Measurements from ENCODE around the gene TMSB15B. TPM values are rescaled to one million over a fixed set of nuclear protein-coding genes. Genes with fewer than 3 reads are reported as not detected.
"Not testable (repeated sequence)": the region's sequence is repeated elsewhere in the genome, so short reads cannot be mapped to it uniquely, and the experiment has no call there.

The TMSB15B gene
- total RNA-seq, 3 donors from 2014 or later, result 0.49 to 4.4 (median 2.2) TPM

DNA sequence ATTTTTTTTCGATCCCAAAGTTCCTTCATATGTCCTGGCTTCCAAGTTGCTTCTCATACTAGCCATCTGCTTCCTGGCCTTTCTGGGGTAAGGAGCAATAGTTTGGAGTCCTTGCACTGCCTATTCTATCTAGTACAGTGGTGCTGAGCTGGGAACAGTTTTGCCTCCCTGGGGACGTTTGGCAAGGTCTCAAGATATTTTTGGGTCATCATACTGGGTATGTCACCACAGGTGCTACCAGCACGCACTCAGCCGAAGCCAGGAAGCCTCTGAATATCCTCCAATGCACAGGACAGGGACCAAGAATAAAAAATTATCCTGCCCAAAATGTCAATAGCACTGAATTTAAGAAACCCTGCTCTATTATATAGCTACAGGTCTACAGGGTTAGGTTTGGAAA is 35.4 kb upstream of the TMSB15B start:
- Histone ChIP-seq H3K36me3 (ENCODE audit: low read depth) (no peaks in the 10 kb centered on the region), H3K4me1 (ENCODE audit: low read depth) (no peaks in the 10 kb centered on the region), H3K9me3 (no peaks in the 10 kb centered on the region), H3K4me3 (no peak overlapping the region)
- TF ChIP-seq, protein P1, sequence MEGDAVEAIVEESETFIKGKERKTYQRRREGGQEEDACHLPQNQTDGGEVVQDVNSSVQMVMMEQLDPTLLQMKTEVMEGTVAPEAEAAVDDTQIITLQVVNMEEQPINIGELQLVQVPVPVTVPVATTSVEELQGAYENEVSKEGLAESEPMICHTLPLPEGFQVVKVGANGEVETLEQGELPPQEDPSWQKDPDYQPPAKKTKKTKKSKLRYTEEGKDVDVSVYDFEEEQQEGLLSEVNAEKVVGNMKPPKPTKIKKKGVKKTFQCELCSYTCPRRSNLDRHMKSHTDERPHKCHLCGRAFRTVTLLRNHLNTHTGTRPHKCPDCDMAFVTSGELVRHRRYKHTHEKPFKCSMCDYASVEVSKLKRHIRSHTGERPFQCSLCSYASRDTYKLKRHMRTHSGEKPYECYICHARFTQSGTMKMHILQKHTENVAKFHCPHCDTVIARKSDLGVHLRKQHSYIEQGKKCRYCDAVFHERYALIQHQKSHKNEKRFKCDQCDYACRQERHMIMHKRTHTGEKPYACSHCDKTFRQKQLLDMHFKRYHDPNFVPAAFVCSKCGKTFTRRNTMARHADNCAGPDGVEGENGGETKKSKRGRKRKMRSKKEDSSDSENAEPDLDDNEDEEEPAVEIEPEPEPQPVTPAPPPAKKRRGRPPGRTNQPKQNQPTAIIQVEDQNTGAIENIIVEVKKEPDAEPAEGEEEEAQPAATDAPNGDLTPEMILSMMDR (IDR thresholded peaks at IDR 0.05), result no peak
- ATAC-seq (no peak), DNase-seq (no peak)
- intact Hi-C loops (cut with DNase I, micrococcal nuclease), result no loop called here

DNA sequence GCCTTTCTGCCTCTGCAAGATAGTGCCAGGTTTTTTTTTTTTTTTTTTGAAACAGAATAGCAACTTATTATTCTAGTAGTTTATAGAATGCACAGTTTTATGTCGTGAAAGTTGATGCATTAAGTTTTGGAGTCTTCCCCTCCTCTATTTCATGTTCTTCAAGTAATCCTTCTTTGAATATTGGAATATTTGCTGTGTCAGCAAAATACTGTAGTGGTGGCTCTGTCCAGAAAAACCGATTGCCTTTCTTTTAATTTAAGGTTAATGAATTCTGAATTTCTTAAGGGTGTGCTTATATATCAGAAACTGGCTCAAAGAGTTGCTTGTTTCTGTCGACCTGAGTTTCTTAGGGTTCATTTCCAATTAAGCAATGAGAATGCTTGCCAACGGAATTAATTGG is 34.8 kb upstream of the TMSB15B start:
- intact Hi-C loops (cut with DNase I, micrococcal nuclease), result no loop called here
- TF ChIP-seq, protein P1 (IDR thresholded peaks at IDR 0.05), result no peak
- ATAC-seq (no peak), DNase-seq (no peak)
- Histone ChIP-seq H3K4me1 (ENCODE audit: low read depth) (no peaks in the 10 kb centered on the region), H3K4me3 (no peak overlapping the region), H3K9me3 (no peaks in the 10 kb centered on the region), H3K36me3 (ENCODE audit: low read depth) (no peaks in the 10 kb centered on the region)

DNA sequence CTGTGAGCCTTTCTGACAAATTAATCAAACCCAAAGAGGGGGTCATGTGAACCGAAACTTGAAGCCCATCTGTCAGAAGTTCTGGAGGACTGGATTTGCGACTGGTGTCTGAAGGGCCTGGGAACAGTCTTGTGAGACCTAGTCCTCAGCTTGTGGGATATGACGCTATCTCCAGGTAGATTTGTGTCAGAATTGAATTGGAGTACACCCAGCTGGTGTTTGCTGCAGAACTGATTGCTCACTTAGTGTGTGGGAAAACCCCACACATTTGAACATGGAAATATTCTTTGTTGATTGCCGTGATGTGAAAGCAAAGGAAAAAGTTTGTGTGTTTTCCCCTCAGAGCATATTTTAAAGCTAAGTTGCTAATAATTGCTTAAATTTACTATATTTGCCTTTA is 30.3 kb upstream of the TMSB15B start:
- Histone ChIP-seq H3K4me3 (no peak overlapping the region), H3K9me3 (no peaks in the 10 kb centered on the region), H3K36me3 (ENCODE audit: low read depth) (no peaks in the 10 kb centered on the region), H3K4me1 (ENCODE audit: low read depth) (no peaks in the 10 kb centered on the region)
- ATAC-seq (no peak), DNase-seq (no peak)
- TF ChIP-seq, protein P1 (IDR thresholded peaks at IDR 0.05), result no peak
- intact Hi-C loops (cut with DNase I, micrococcal nuclease), result no loop called here

DNA sequence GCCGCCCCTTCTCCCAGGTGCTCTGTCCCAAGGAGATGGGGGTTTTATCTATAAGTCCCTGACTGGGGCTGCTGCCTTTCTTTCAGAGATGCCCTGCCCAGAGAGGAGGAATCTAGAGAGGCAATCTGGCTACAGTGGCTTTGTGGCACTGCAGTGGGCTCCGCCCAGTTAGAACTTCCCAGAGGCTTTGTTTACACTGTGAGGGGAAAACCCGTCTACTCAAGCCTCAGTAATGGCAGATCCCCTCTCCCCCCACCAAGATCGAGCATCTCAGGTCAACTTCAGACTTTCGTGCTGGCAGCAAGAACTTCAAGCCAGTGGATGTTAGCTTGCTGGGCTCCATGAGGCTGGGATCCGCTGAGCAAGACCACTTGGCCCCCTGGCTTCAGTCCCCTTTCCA is 22.2 kb upstream of the TMSB15B start:
- DNase-seq; H3K36me3 ChIP-seq (ENCODE audit: low read depth); intact Hi-C loops (cut with DNase I, micrococcal nuclease); ATAC-seq; H3K9me3 ChIP-seq; H3K4me3 ChIP-seq; H3K4me1 ChIP-seq (ENCODE audit: low read depth): not testable (repeated sequence)

DNA sequence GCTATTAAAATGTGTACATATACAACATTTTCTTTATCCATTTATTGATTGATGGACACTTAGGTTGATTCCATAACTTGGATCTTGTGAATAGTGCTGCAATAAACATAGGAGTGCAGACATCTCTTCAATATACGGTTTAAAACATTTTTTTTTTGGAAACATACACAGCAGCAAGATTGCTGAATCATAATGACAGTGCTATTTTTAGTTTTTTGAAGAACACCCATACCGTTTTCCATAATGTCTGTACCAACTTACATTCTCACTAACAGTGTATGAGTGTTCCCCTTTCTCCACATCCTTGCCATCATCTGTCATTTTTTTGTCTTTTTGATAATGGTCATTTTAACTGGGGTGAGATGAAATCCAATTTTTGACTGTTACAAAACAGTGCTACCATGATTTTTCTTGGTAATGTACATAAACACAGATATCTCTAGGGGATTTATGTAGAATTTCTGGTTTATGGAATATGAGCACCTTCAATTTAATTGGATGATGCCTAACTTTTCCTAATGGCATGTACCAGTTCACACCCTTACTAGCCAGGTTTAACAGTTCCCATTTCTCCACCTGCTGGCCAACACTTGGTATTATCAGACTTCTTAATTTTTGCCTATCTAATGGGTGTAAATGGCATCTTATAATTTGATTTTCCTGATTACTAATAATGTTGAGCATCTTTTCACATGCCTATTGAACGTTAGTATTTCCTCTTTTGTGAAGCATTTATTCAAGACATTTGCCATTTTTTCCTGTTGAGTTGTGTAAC is 21.0 kb upstream of the TMSB15B start:
- TF ChIP-seq, protein P1 (IDR thresholded peaks at IDR 0.05), result no peak
- intact Hi-C loops (cut with DNase I, micrococcal nuclease), result no loop called here
- ATAC-seq (peak; percentile 39), DNase-seq (no peak)
- Histone ChIP-seq H3K4me3 (no peak overlapping the region), H3K36me3 (ENCODE audit: low read depth) (no peaks in the 10 kb centered on the region), H3K9me3 (no peaks in the 10 kb centered on the region), H3K4me1 (ENCODE audit: low read depth) (no peaks in the 10 kb centered on the region)

DNA sequence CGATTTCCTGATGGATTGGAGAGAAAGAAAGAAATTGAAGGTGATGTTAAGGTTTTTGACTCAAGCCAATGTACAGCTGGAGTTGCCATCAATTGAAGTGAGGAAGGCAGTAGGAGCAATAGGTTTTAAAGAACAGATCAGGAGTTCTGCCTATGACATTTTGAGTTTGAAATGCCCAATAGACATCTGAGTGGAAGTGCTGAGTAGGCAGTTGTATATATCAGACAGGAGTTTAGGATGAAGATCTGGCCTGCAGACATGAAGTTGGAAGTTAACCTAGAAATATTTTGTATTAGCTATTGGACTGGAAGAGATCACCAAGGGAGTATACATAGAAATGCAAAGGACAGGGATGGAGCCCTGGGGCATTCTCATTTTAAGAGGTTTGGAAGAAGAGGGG is 12.9 kb upstream of the TMSB15B start:
- ATAC-seq (no peak), DNase-seq (no peak)
- intact Hi-C loops (cut with DNase I, micrococcal nuclease), result no loop called here
- no peaks in the 10 kb centered on the region for H3K36me3 ChIP-seq (ENCODE audit: low read depth)
- no peaks in the 10 kb centered on the region for H3K9me3 ChIP-seq
- H3K4me1 ChIP-seq (ENCODE audit: low read depth), result no peaks in the 10 kb centered on the region
- TF ChIP-seq, protein P1 (IDR thresholded peaks at IDR 0.05), result no peak
- no peak overlapping the region for H3K4me3 ChIP-seq

All from mucosa of descending colon (tissue), 3 donors.